Measurements from ENCODE around the gene PLS1. TPM values are rescaled to one million over a fixed set of nuclear protein-coding genes. Genes with fewer than 3 reads are reported as not detected.
"Not testable (repeated sequence)": the region's sequence is repeated elsewhere in the genome, so short reads cannot be mapped to it uniquely, and the experiment has no call there.

PLS1 gene
- polyA plus RNA-seq, 4 donors: 26.0 to 33.6 (median 31.2) TPM

GRCh38 chr3:142595581-142595950, 627 bp upstream of the PLS1 start:
- DNase-seq (ENCODE audit: low read depth in 4 of 4, low spot score in 3 of 4): no peak

- DNase-seq (ENCODE audit: low read depth in 4 of 4, low spot score in 3 of 4): no peak
Observed at GRCh38 chr3:142596726-142597088, 514 bp downstream of the PLS1 start.

DNA sequence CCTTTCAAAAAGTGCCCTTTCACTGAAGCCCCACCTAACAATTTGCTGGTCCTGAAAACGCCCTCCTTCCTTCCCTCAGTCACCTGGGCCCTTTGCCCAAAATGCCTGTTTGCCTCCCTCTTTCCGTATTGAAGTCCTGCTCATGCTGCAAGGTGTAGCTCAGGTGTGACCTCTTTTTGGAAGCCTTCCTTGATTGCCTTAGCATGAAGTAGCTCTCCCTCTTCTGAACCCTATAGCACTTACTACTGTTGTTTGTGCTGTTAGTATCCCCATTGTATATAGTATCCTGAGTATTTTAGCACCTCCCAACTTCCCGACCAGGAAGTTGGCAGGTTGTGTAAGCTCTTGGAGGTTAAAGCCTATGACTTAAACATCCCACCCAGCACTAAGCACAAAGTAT, 1.7 kb downstream of the PLS1 start:
- DNase-seq (ENCODE audit: low read depth in 4 of 4, low spot score in 3 of 4): no peak

DNA sequence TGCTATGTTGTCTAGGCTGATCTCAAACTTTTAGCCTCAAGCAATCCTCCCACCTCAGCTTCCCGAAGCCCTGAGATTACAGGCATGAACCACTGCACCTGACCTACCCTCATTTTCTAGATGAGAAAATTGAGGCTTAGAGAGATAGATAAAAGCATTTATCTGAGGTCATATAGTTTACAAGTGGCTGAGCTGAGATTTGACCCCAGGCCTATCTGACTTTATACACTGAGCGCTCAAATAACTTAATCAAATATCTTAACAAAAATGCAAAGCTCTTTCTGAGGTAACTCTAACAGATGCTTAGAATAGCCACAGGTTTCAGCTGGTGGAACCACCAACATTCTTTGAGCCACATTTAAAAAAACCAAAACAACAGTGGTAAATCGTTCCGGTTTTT, 5.5 kb downstream of the PLS1 start:
- DNase-seq (ENCODE audit: low read depth in 4 of 4, low spot score in 3 of 4): no peak

GRCh38 chr3:142602619-142603385, 6.6 kb downstream of the PLS1 start:
- DNase-seq (ENCODE audit: low read depth in 4 of 4, low spot score in 3 of 4): no peak

GRCh38 chr3:142603386-142603705, 7.2 kb downstream of the PLS1 start:
- not testable (repeated sequence) for DNase-seq (ENCODE audit: low read depth in 4 of 4, low spot score in 3 of 4)

- no peak for DNase-seq (ENCODE audit: low read depth in 4 of 4, low spot score in 3 of 4)
Observed at GRCh38 chr3:142604940-142605339, 8.7 kb downstream of the PLS1 start.

- no peak for DNase-seq (ENCODE audit: low read depth in 4 of 4, low spot score in 3 of 4)
Observed at GRCh38 chr3:142608631-142609030, 12.4 kb downstream of the PLS1 start.

GRCh38 chr3:142609136-142609535, 12.9 kb downstream of the PLS1 start:
- DNase-seq (ENCODE audit: low read depth in 4 of 4, low spot score in 3 of 4): no peak

GRCh38 chr3:142611206-142611605, 15.0 kb downstream of the PLS1 start:
- DNase-seq (ENCODE audit: low read depth in 4 of 4, low spot score in 3 of 4): no peak

GRCh38 chr3:142613491-142613890, 17.3 kb downstream of the PLS1 start:
- no peak for DNase-seq (ENCODE audit: low read depth in 4 of 4, low spot score in 3 of 4)

GRCh38 chr3:142614059-142614626, 17.9 kb downstream of the PLS1 start:
- DNase-seq (ENCODE audit: low read depth in 4 of 4, low spot score in 3 of 4): no peak

- DNase-seq (ENCODE audit: low read depth in 4 of 4, low spot score in 3 of 4): no peak
Observed at GRCh38 chr3:142615171-142615570, 19.0 kb downstream of the PLS1 start.

- DNase-seq (ENCODE audit: low read depth in 4 of 4, low spot score in 3 of 4): no peak
Observed at GRCh38 chr3:142618917-142619461, 22.8 kb downstream of the PLS1 start.

- no peak for DNase-seq (ENCODE audit: low read depth in 4 of 4, low spot score in 3 of 4)
Observed at GRCh38 chr3:142622405-142622804, 26.2 kb downstream of the PLS1 start.

- DNase-seq (ENCODE audit: low read depth in 4 of 4, low spot score in 3 of 4): no peak
Observed at GRCh38 chr3:142623194-142623593, 27.0 kb downstream of the PLS1 start.

DNA sequence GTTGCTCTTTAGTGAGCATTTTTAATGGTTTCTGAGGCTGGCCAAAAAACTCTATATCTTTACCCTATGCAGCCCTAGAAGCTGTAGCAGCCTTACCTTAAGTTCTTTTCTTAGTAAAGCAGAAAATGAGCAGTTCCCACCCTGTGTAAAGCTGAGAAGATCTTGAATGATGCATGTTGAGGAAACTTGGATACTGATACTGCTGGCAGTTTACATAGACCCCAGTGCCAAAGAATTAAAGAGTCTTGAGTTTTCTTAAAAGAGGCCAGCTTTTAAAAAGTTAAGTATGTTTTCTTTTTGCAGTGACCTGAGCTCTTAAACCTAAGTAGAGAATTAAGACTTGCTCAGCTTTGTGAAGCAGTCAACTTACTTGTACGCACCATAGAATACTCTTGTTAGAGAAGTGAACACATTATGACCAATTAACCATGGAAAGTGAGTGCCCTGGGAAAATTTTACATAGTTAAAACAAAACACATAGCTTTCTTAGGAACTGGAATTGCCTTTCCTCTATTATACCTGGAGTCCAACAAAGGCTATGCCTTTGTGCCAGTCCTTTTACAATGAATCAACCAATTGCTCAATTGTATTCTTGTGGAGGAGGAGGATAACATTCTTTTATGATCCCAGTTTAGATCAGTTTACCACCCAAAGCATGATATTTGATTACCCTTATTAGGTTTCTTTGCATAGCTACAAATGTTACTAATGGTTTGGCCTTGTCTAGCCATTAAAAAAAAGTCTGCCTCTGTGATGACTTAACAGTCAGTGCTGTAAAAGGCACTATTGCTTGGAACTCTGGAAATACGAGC, 28.4 kb downstream of the PLS1 start:
- DNase-seq (ENCODE audit: low read depth in 4 of 4, low spot score in 3 of 4): no peak

DNA sequence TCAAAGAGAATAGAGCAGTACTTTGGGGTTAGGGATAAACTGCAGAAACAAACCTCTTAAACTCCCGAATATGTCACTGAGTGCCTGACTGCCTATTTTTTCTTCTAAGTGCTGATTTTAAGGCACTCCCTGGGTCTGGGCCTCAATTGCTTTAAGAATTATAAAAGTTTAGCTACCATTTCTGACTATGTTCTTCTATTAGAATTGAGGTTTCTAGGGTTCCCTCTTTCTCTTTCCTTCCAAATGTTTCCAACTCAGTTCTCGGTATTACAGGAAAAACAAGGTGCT, 28.9 kb downstream of the PLS1 start:
- DNase-seq (ENCODE audit: low read depth in 4 of 4, low spot score in 3 of 4): no peak

- no peak for DNase-seq (ENCODE audit: low read depth in 4 of 4, low spot score in 3 of 4)
Observed at GRCh38 chr3:142626971-142627370, 30.8 kb downstream of the PLS1 start.

DNA sequence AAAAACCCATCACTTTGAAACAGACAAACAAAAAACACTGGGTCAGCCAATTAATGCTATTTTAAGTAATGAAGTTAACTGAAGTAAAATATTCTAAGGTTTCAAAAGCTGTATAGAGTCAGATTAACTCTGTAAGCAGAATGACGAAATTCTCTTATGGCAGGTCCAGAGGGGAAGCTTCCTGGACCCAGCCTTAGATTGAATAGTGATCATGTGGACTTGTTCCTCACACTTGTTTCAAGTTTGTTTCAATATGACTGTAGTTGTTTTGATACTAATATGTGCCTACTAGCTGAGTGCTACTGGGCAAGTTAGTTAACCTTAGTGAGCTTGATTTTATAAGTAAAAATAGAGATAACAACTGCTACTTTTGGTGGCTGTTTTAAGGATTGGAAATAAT, 32.6 kb downstream of the PLS1 start:
- DNase-seq (ENCODE audit: low read depth in 4 of 4, low spot score in 3 of 4): no peak

- DNase-seq (ENCODE audit: low read depth in 4 of 4, low spot score in 3 of 4): no peak
Observed at GRCh38 chr3:142633073-142633472, 36.9 kb downstream of the PLS1 start.

- DNase-seq (ENCODE audit: low read depth in 4 of 4, low spot score in 3 of 4): no peak
Observed at GRCh38 chr3:142636050-142636449, 39.9 kb downstream of the PLS1 start.
